A673 (cell line): ENCODE data around the gene ZNF641. TPM values are rescaled to one million over a fixed set of nuclear protein-coding genes. Genes with fewer than 3 reads are reported as not detected.

Experiments used
- Bru-seq: library from RNA; stranded (reverse); fragments of 400-500 nt; gene quantifications from one replicate; lab custom pipeline; 2021; lab: Mats Ljungman, UMichigan
- BruChase-seq, 2 experiments: library from RNA; stranded (reverse); fragments of 400-500 nt; gene quantifications; one replicate each; lab custom pipeline; 2021; lab: Mats Ljungman, UMichigan
- BruUV-seq: library from RNA; stranded (reverse); fragments of 400-500 nt; replicated peaks from 2 replicates; lab custom pipeline; 2021; lab: Mats Ljungman, UMichigan
- CTCF ChIA-PET: fragments of 300-600 bp; sonication (Branson Sonifier 250); formaldehyde crosslinking; loops from one replicate; lab custom pipeline; 2022; ENCODE audit warnings: antibody characterized with exemption; lab: Charles Lee
- POLR2A ChIA-PET: fragments of 300-600 bp; sonication (Branson Sonifier 250); formaldehyde crosslinking; loops from one replicate; lab custom pipeline; 2022; ENCODE audit warnings: antibody characterized with exemption; ENCODE audit not compliant: low non-redundant PET; lab: Charles Lee
- DNase-seq: peaks from one replicate; pipeline ENCODE4 v3.0.0-alpha.2; 2015; ENCODE audit warnings: low spot score
- H3K27ac ChIP-seq: fragments of 200-600 bp; sonication (generic); 2 replicates; pipeline ENCODE4 v1.5.1; 2016; ENCODE audit warnings: mixed run types, low read depth, mild to moderate bottlenecking, mixed read lengths, antibody characterized with exemption, low read length; ENCODE audit not compliant: poor library complexity, severe bottlenecking
- H3K27me3 ChIP-seq: fragments of 200-600 bp; sonication (generic); replicated peaks from 2 replicates; pipeline ENCODE4 v1.6.1; 2017; ENCODE audit warnings: mixed run types, low read depth, mild to moderate bottlenecking, mixed read lengths, antibody characterized with exemption, low read length; ENCODE audit not compliant: insufficient read depth, poor library complexity
- H3K36me3 ChIP-seq: fragments of 200-600 bp; sonication (generic); 2 replicates; pipeline ENCODE4 v1.6.1; 2016; ENCODE audit warnings: mixed run types, mild to moderate bottlenecking, mixed read lengths, antibody characterized with exemption, low read length; ENCODE audit not compliant: insufficient read depth, poor library complexity, severe bottlenecking
- H3K4me1 ChIP-seq: fragments of 200-600 bp; sonication (generic); 2 replicates; pipeline ENCODE4 v1.6.1; 2017; ENCODE audit warnings: mixed run types, mild to moderate bottlenecking, mixed read lengths, antibody characterized with exemption, low read length; ENCODE audit not compliant: insufficient read depth, poor library complexity, severe bottlenecking
- H3K4me3 ChIP-seq: fragments of 200-600 bp; sonication (generic); 2 replicates; pipeline ENCODE4 v1.5.1; 2016; ENCODE audit warnings: low read depth, mixed run types, mild to moderate bottlenecking, mixed read lengths, low read length; ENCODE audit not compliant: poor library complexity, severe bottlenecking
- H3K9me3 ChIP-seq: fragments of 200-600 bp; sonication (generic); 2 replicates; pipeline ENCODE4 v1.6.1; 2016; ENCODE audit warnings: mixed run types, low read depth, mild to moderate bottlenecking, mixed read lengths, antibody characterized with exemption, low read length; ENCODE audit not compliant: poor library complexity, severe bottlenecking
- EZH2 ChIP-seq: fragments of 200-600 bp; sonication (generic); IDR thresholded peaks from 2 replicates; pipeline ENCODE4 v1.6.1; 2017; ENCODE audit warnings: borderline replicate concordance, low read depth, mild to moderate bottlenecking, mixed read lengths, antibody characterized with exemption, low read length; ENCODE audit not compliant: poor library complexity, severe bottlenecking
- intact Hi-C: fragments of 100-400 bp; cut with micrococcal nuclease; formaldehyde crosslinking; loops from one replicate; pipeline ENCODE4 v1.10.0; 2022; ENCODE audit not compliant: unreplicated experiment
- long read RNA-seq: library from polyadenylated mRNA; stranded (forward); transcript quantifications from one replicate; pipeline ENCODE4 v2.0.0, GENCODE V29; 2022
- total RNA-seq: library from RNA; stranded (reverse); gene quantifications from 2 replicates; pipeline ENCODE4 v1.2.3, GENCODE V29; 2021
- TF ChIP-seq, protein P1 (sequence below): fragments of 300-800, 200-600 bp; sonication (generic); conservative IDR thresholded peaks from 2 replicates; pipeline ENCODE4 v1.5.1; 2017; ENCODE audit warnings: low read depth, mild to moderate bottlenecking, antibody characterized with exemption, low read length, moderate library complexity, mixed read lengths

ZNF641 gene
- total RNA-seq, result 9.9 and 13.7 TPM in 2 replicates
- percentile 56 among the genes with signal in this experiment for Bru-seq, nascent RNA
- percentile 67 among the genes with signal in this experiment for BruChase-seq, experiment 1, labeled RNA remaining after a 2-hour chase
- percentile 65 among the genes with signal in this experiment for BruChase-seq, experiment 2, labeled RNA remaining after a 6-hour chase
- long read RNA-seq, transcript ZNF641-205 (6 exons, 1,823 nt), result major isoform, 5 of 6 reads
- long read RNA-seq, partial matches to known transcripts, result 0 of 6 reads
- long read RNA-seq, other reads (novel, unspliced or antisense), result 1 of 6 reads

DNA sequence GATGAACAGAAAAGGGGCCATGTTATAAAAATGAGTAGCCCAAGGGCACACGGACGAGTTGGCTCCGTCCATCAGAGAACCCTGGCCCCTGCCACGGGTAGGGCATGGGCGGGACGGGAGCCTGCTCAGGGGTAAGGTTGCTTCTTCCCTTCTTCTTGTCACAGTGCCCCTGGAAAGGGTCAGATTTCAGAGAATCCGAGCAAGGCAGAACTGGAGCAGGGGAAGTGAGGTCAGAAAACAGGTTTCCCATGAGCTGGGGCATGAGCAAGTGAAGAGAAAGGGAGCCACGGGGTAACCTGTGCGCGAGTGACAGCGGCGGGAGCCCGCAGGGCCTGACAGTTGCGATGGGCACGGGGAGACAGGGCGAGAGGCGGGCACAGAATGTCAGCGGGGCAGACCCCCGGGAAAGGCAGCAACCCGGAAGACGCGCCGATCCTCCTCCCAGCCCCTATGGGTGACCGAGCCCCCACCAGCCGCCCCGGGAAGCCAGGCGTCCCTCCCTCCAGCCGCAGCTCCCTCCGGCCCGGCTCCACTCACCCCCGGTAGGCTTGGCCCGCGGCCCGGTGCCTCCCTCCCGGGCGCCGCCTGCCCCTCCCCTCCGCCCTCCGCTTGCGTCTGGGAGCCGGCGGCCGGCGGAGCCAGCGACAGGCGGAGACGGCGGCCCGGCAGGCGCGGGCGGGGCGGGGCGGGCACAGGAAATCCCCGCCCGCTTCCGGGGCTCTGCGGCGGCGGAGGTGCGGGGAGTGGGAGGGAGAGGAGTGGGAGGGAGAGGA lies at the start of gene ZNF641:
ZNF641 (minus strand) TSS at position 671 of the 773 bp plus-strand sequence. CDS start 2,829 bp downstream, outside the sequence.
- Histone ChIP-seq H3K27me3 (no peaks in the 10 kb centered on the region), H3K4me3 (peak within 1 kb of the TSS; percentile 78), H3K36me3 (no peaks in the 10 kb centered on the region), H3K4me1 (peaks cover 8% of the 10 kb centered on the region), H3K27ac (peak within 1 kb of the TSS; percentile 70), H3K9me3 (no peaks in the 10 kb centered on the region)
- intact Hi-C loops, result no loop called here
- ChIA-PET CTCF (no interaction called here), POLR2A (interaction anchor here (0.5 kb wide), 1 partner anchor 419 kb away, joined by 4 read pairs; no protein-coding TSS in a partner anchor)
- DNase-seq, result peak; percentile 85
- no TSS peak for BruUV-seq
- TF ChIP-seq, protein P1, sequence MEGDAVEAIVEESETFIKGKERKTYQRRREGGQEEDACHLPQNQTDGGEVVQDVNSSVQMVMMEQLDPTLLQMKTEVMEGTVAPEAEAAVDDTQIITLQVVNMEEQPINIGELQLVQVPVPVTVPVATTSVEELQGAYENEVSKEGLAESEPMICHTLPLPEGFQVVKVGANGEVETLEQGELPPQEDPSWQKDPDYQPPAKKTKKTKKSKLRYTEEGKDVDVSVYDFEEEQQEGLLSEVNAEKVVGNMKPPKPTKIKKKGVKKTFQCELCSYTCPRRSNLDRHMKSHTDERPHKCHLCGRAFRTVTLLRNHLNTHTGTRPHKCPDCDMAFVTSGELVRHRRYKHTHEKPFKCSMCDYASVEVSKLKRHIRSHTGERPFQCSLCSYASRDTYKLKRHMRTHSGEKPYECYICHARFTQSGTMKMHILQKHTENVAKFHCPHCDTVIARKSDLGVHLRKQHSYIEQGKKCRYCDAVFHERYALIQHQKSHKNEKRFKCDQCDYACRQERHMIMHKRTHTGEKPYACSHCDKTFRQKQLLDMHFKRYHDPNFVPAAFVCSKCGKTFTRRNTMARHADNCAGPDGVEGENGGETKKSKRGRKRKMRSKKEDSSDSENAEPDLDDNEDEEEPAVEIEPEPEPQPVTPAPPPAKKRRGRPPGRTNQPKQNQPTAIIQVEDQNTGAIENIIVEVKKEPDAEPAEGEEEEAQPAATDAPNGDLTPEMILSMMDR, result no peak
- TF ChIP-seq EZH2, result no peak

DNA sequence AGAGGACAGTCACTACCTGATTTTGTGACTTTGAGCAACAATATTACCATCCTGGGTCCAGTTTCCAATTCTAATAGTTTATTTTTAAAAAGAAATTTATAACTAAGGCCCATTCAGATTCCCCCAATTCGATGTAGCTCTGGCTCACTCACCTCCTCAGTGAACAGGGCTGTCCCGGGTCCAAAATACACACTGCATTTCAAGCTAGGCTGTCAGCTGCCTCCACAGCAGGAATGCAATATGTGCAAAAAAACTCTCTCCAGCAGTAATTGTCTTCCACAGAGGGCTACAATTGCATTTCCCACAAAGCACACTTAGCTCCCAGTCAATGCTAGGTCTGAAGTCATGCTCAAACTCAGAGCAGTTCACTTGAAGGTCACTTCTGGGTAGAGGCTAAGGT lies 39.3 kb upstream of the ZNF641 start:
- Histone ChIP-seq H3K4me3 (no peak overlapping the region), H3K9me3 (no peaks in the 10 kb centered on the region), H3K27me3 (no peaks in the 10 kb centered on the region), H3K4me1 (no peaks in the 10 kb centered on the region), H3K36me3 (no peaks in the 10 kb centered on the region), H3K27ac (no peak overlapping the region)
- intact Hi-C loops, result no loop called here
- ChIA-PET CTCF (interaction anchor here (0.6 kb wide), 2 partner anchors 668 to 1234 kb away, joined by 3 to 4 read pairs; partner anchors contain the start of gene PRPF40B), POLR2A (no interaction called here)
- no peak for TF ChIP-seq EZH2
- TF ChIP-seq, protein P1, result no peak
- BruUV-seq, result no TSS peak
- DNase-seq, result no peak

DNA sequence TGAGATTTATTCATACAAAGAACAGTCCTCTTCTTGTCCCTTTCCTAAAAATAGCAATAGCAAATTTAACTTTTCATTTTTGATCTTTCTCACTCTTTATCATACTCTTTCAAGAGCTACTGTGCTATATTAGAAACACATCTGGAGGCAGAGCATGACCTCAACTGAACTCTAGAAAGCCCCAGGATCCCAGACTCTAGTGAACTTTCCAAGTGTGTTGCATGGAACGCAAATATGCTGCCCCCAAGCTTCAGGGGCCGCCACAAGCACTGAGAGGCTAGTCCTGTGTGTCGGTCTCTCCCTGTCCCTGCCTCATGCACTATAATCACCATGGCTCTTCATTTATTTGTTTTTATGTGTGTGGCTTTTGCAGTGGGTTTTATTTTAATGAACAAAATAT lies 38.7 kb upstream of the ZNF641 start:
- DNase-seq, result no peak
- Histone ChIP-seq H3K9me3 (no peaks in the 10 kb centered on the region), H3K4me3 (no peak overlapping the region), H3K27me3 (no peaks in the 10 kb centered on the region), H3K4me1 (no peaks in the 10 kb centered on the region), H3K36me3 (no peaks in the 10 kb centered on the region), H3K27ac (no peak overlapping the region)
- intact Hi-C loops, result no loop called here
- POLR2A ChIA-PET, result interaction anchor here (0.6 kb wide), 1 partner anchor 34 kb away, joined by 6 read pairs; no protein-coding TSS in a partner anchor
- CTCF ChIA-PET, result interaction anchor here (0.6 kb wide), 2 partner anchors 667 to 1234 kb away, joined by 3 to 4 read pairs; partner anchors contain the start of gene PRPF40B
- TF ChIP-seq, protein P1, result no peak
- BruUV-seq, result no TSS peak
